H1 (cell line): ENCODE measurements around the gene TRPM1. TPM values are rescaled to one million over a fixed set of nuclear protein-coding genes. Genes with fewer than 3 reads are reported as not detected.

Experiments
- CTCF ChIA-PET: fragments of 300-600 bp; sonication (Branson Sonifier 250); formaldehyde crosslinking; loops from one replicate; lab custom pipeline; 2021; ENCODE audit not compliant: partially characterized antibody; lab: Charles Lee
- POLR2A ChIA-PET: fragments of 300-600 bp; sonication (Branson Sonifier 250); formaldehyde crosslinking; loops from one replicate; lab custom pipeline; 2021; ENCODE audit warnings: inconsistent platforms; ENCODE audit not compliant: partially characterized antibody; lab: Charles Lee
- DNase-seq, 2 experiments: peaks; one replicate each; pipeline versions ENCODE4 v3.0.0 to v3.0.0-alpha.2; 2010 to 2022; ENCODE audit warnings: low spot score in 2 of 2, low read depth in 1 of 2, mixed read lengths in 1 of 2
- FAIRE-seq: peaks from 2 replicates; lab custom pipeline; 2011; peaks lifted over from hg19 to GRCh38; lab: Jason Lieb, UNC
- H2AFZ ChIP-seq: 2 replicates; pipeline ENCODE4 v1.8.1; 2012; ENCODE audit warnings: low read length, inconsistent platforms
- H2AK5ac ChIP-seq: 2 replicates; pipeline ENCODE4 v1.6.1; 2013; ENCODE audit warnings: low read depth, low read length
- H2BK120ac ChIP-seq: replicated peaks from 2 replicates; pipeline ENCODE3; 2013; ENCODE audit warnings: low read depth, low read length, inconsistent platforms
- H2BK12ac ChIP-seq: 2 replicates; pipeline ENCODE4 v1.6.1; 2013; ENCODE audit warnings: low read depth, low read length
- H2BK15ac ChIP-seq: 2 replicates; pipeline ENCODE4 v1.6.1; 2013; ENCODE audit warnings: low read length
- H2BK20ac ChIP-seq: 2 replicates; pipeline ENCODE4 v1.6.1; 2013; ENCODE audit warnings: low read length
- H2BK5ac ChIP-seq: 2 replicates; pipeline ENCODE4 v1.6.1; 2013; ENCODE audit warnings: low read depth, low read length
- H3K14ac ChIP-seq: 2 replicates; pipeline ENCODE4 v1.6.1; 2013; ENCODE audit warnings: inconsistent platforms; ENCODE audit not compliant: insufficient read length
- H3K18ac ChIP-seq: 2 replicates; pipeline ENCODE4 v1.6.1; 2013; ENCODE audit warnings: low read length; ENCODE audit errors: extremely low read depth
- H3K23ac ChIP-seq: 2 replicates; pipeline ENCODE4 v1.6.1; 2013; ENCODE audit warnings: inconsistent platforms; ENCODE audit not compliant: insufficient read length
- H3K23me2 ChIP-seq: 2 replicates; pipeline ENCODE4 v1.6.1; 2013; ENCODE audit warnings: low read depth, low read length
- H3K27ac ChIP-seq: 2 replicates; pipeline ENCODE4 v1.6.1; 2011; ENCODE audit warnings: low read depth, low read length, inconsistent platforms
- H3K27me3 ChIP-seq, 4 experiments: replicated peaks in 1 of 4; 1 replicate in 1 of 4; 2 replicates in 3 of 4; pipeline versions ENCODE4 v1.6.1 to v1.8.1; 2011 to 2013; ENCODE audit warnings: low read length in 3 of 4, mild to moderate bottlenecking in 3 of 4, inconsistent platforms in 2 of 4, mixed read lengths in 2 of 4, moderate library complexity in 1 of 4; ENCODE audit not compliant: control insufficient read depth in 3 of 4, insufficient read depth in 3 of 4; ENCODE audit errors: extremely low read depth in 1 of 4
- H3K36me3 ChIP-seq, 4 experiments: 2 replicates each; pipeline versions ENCODE4 v1.6.1 to v1.8.1; 2011 to 2013; ENCODE audit warnings: mild to moderate bottlenecking in 4 of 4, low read length in 3 of 4, moderate library complexity in 2 of 4, control low read depth in 1 of 4, inconsistent platforms in 1 of 4; ENCODE audit not compliant: insufficient read depth in 4 of 4, control insufficient read depth in 2 of 4
- H3K4ac ChIP-seq: replicated peaks from 2 replicates; pipeline ENCODE3; 2013; ENCODE audit warnings: low read length, low read depth, mixed read lengths, inconsistent platforms; ENCODE audit not compliant: insufficient read length
- H3K4me1 ChIP-seq, 4 experiments: replicated peaks in 1 of 4; 1 replicate in 1 of 4; 2 replicates in 3 of 4; pipeline versions ENCODE4 v1.6.1 to v1.8.1; 2011 to 2013; ENCODE audit warnings: low read length in 3 of 4, inconsistent platforms in 2 of 4, mixed read lengths in 1 of 4; ENCODE audit not compliant: insufficient read depth in 4 of 4, control insufficient read depth in 3 of 4
- H3K4me2 ChIP-seq, 2 experiments: 2 replicates each; pipeline versions ENCODE4 v1.6.1 to v1.8.1; 2011 to 2013; ENCODE audit warnings: low read depth in 2 of 2, low read length in 2 of 2, control low read depth in 1 of 2, inconsistent platforms in 1 of 2, mild to moderate bottlenecking in 1 of 2; ENCODE audit not compliant: insufficient read depth in 1 of 2
- H3K4me3 ChIP-seq, 4 experiments: fragments of 200-600, 300-600 bp in 1 of 4; sonication (generic), shearing (Covaris generic), sonication (Bioruptor Twin) in 1 of 4; 2 replicates each; pipeline versions ENCODE4 v1.5.1 to v1.8.1; 2011 to 2016; ENCODE audit warnings: low read length in 4 of 4, low read depth in 3 of 4, control low read depth in 2 of 4, inconsistent platforms in 2 of 4, mild to moderate bottlenecking in 2 of 4, mixed read lengths in 1 of 4, moderate library complexity in 1 of 4; ENCODE audit not compliant: insufficient read depth in 2 of 4; ENCODE audit errors: extremely low read depth in 1 of 4
- H3K56ac ChIP-seq: replicated peaks from 2 replicates; pipeline ENCODE3; 2013; ENCODE audit warnings: low read depth, mild to moderate bottlenecking, mixed read lengths, low read length, inconsistent platforms; ENCODE audit not compliant: insufficient read length
- H3K79me1 ChIP-seq: 2 replicates; pipeline ENCODE4 v1.6.1; 2013; ENCODE audit warnings: low read depth, low read length, control low read depth
- H3K79me2 ChIP-seq, 2 experiments: 2 replicates each; pipeline versions ENCODE4 v1.6.1 to v1.8.1; 2012 to 2013; ENCODE audit warnings: low read length in 2 of 2, mild to moderate bottlenecking in 2 of 2, inconsistent platforms in 1 of 2; ENCODE audit not compliant: insufficient read depth in 2 of 2, control insufficient read depth in 1 of 2
- H3K9ac ChIP-seq, 4 experiments: replicated peaks in 1 of 4; 1 replicate in 1 of 4; 2 replicates in 3 of 4; pipeline versions ENCODE4 v1.6.1 to v1.8.1; 2011 to 2013; ENCODE audit warnings: low read depth in 3 of 4, low read length in 3 of 4, control low read depth in 2 of 4, mild to moderate bottlenecking in 2 of 4, moderate library complexity in 2 of 4, inconsistent platforms in 1 of 4; ENCODE audit errors: extremely low read depth in 1 of 4
- H3K9me3 ChIP-seq, 2 experiments: 2 replicates each; pipeline versions ENCODE4 v1.6.1 to v1.8.1; 2012 to 2013; ENCODE audit warnings: mild to moderate bottlenecking in 2 of 2, moderate library complexity in 2 of 2, control low read depth in 1 of 2, inconsistent platforms in 1 of 2, low read depth in 1 of 2, low read length in 1 of 2, mixed read lengths in 1 of 2; ENCODE audit not compliant: insufficient read depth in 2 of 2
- H4K20me1 ChIP-seq, 2 experiments: replicated peaks in 1 of 2; 2 replicates each; pipeline versions ENCODE3 to v1.8.1; 2011 to 2013; ENCODE audit warnings: inconsistent platforms in 2 of 2, low read length in 2 of 2, mild to moderate bottlenecking in 1 of 2; ENCODE audit not compliant: insufficient read depth in 2 of 2, control insufficient read depth in 1 of 2
- H4K5ac ChIP-seq: 2 replicates; pipeline ENCODE4 v1.6.1; 2013; ENCODE audit warnings: low read length, low read depth, mixed read lengths, inconsistent platforms; ENCODE audit not compliant: insufficient read length
- H4K8ac ChIP-seq: 2 replicates; pipeline ENCODE4 v1.8.0; 2013; ENCODE audit warnings: mild to moderate bottlenecking, moderate library complexity, low read length, inconsistent platforms; ENCODE audit not compliant: insufficient read depth; ENCODE audit errors: extremely low read depth
- H4K91ac ChIP-seq: replicated peaks from 2 replicates; pipeline ENCODE3; 2013; ENCODE audit warnings: low read length, mixed read lengths, inconsistent platforms; ENCODE audit not compliant: insufficient read length
- BACH1 ChIP-seq: IDR thresholded peaks from 2 replicates; pipeline ENCODE4 v1.6.1; 2012; ENCODE audit warnings: low read length, improper control_type of control experiment
- CBX8 ChIP-seq: fragments of 300-800, 300-1000 bp; sonication (generic); IDR thresholded peaks from 2 replicates; pipeline ENCODE4 v1.7.1; 2016; ENCODE audit warnings: low read depth, low read length, borderline replicate concordance
- CEBPB ChIP-seq: IDR thresholded peaks from 2 replicates; pipeline ENCODE4 v1.6.1; 2012; ENCODE audit warnings: low read depth, low read length
- EGR1 ChIP-seq: IDR thresholded peaks from 2 replicates; pipeline ENCODE4 v1.6.1; 2011; ENCODE audit warnings: low read depth, low read length, borderline replicate concordance
- EP300 ChIP-seq, 2 experiments: IDR thresholded peaks; 1 replicate in 1 of 2; 2 replicates in 1 of 2; pipeline ENCODE4 v1.6.1; 2011 to 2012; ENCODE audit warnings: low read depth in 2 of 2, low read length in 2 of 2, mild to moderate bottlenecking in 2 of 2, borderline replicate concordance in 1 of 2, inconsistent platforms in 1 of 2, moderate library complexity in 1 of 2
- JUND ChIP-seq: IDR thresholded peaks from 2 replicates; pipeline ENCODE4 v1.6.1; 2011; ENCODE audit warnings: mild to moderate bottlenecking, improper control_type of control experiment, low read length
- RAD21 ChIP-seq, 2 experiments: IDR thresholded peaks in 1 of 2; conservative IDR thresholded peaks in 1 of 2; 2 replicates each; pipeline ENCODE4 v1.6.1; 2011; ENCODE audit warnings: low read depth in 2 of 2, low read length in 2 of 2, improper control_type of control experiment in 1 of 2, inconsistent platforms in 1 of 2, mild to moderate bottlenecking in 1 of 2, moderate library complexity in 1 of 2
- SIX5 ChIP-seq: IDR thresholded peaks from 2 replicates; pipeline ENCODE4 v1.6.1; 2011; ENCODE audit warnings: mild to moderate bottlenecking, low read depth, low read length
- SP4 ChIP-seq: IDR thresholded peaks from 2 replicates; pipeline ENCODE4 v1.6.1; 2012; ENCODE audit warnings: low read length, inconsistent platforms
- TAF7 ChIP-seq: optimal IDR thresholded peaks from 2 replicates; pipeline ENCODE3; 2011; ENCODE audit warnings: low read depth, mild to moderate bottlenecking, inconsistent platforms, low read length, moderate library complexity, borderline replicate concordance
- ZNF274 ChIP-seq: IDR thresholded peaks from 2 replicates; pipeline ENCODE4 v1.7.0; 2012; ENCODE audit warnings: low read length, borderline replicate concordance; ENCODE audit errors: extremely low read depth
- WGBS, 2 experiments: shearing (Covaris generic) in 1 of 2; methylation state at CpG; one replicate each; pipeline versions ENCODE4 v1.1.6 to v1.1.7; 2013 to 2015; ENCODE audit warnings: low lambda C conversion rate in 2 of 2, mixed read lengths in 2 of 2, inconsistent platforms in 1 of 2, low coverage in 1 of 2, missing lambda C conversion rate in 1 of 2; ENCODE audit not compliant: insufficient replicate concordance in 2 of 2, insufficient coverage in 1 of 2, insufficient read length in 1 of 2; ENCODE audit errors: extremely low coverage in 1 of 2, missing lambda C conversion rate in 1 of 2; 5-methylcytosine and 5-hydroxymethylcytosine counted together
- polyA plus RNA-seq, 7 experiments: library from polyadenylated mRNA; depleted of rRNA in 3 of 7; stranded (reverse) in 5 of 7; unstranded in 2 of 7; fragments of >200 nt in 5 of 7; fragments of 200-250 nt in 2 of 7; gene quantifications; 1 replicate in 5 of 7; 2 replicates in 1 of 7; 4 replicates in 1 of 7; pipeline versions ENCODE4 v1.2.1 to v1.2.3, GENCODE V29; 2011 to 2013; ENCODE audit warnings: missing spikeins in 2 of 7, mixed read lengths in 2 of 7
- total RNA-seq: library from RNA; stranded (reverse); fragmentation: NEBNext Ultra II Directional; extraction: Animal tissue kit (Norgen Biotek cat#: 25700); gene quantifications from 2 replicates; pipeline ENCODE4 v1.2.1, GENCODE V29; 2021
- TF ChIP-seq, protein P1 (sequence below): IDR thresholded peaks from 2 replicates; pipeline ENCODE4 v1.6.1; 2011; ENCODE audit warnings: low read length, improper control_type of control experiment

TRPM1 gene
- total and polyA plus RNA-seq, 2 of the 8 experiments (the other 6 are each of a cell fraction or from before 2014, with no cell fraction given) = 0.05 TPM; not detected in 1

DNA sequence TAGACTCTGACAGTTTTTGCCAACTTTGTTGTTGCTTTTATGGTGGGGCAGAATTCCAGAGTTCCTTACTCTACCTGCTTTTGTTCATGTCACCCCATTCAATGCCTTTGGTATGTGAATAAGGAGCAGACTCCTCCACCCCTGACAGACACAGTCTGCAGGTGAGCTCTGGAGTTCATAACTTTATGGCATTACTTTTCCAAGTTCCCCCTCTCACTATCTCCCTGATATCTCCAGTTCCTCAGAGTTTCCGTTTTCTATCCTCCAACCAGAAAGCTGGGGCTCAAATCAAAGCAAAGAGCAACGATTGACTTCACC is 87.0 kb downstream of the TRPM1 start:
- Histone ChIP-seq H2BK12ac (peak overlapping the region; percentile 55; the same call in 1 of the 2 replicates), H3K27me3 (no peaks in the 10 kb centered on the region), H3K23ac (no peak overlapping the region), H3K9me3 (peaks cover 7 to 8% of the 10 kb centered on the region in 2 experiments; a peak in 2 of 4 replicates), H2BK15ac (0 out of 2 replicates have a peak overlapping the region, but pooled peaks have one; percentile 72), H4K91ac (no peak overlapping the region), H4K20me1 (no peaks in the 10 kb centered on the region), H2BK5ac (no peak overlapping the region), H3K36me3 (no peaks in the 10 kb centered on the region), H3K18ac (no peak overlapping the region), H4K5ac (no peak overlapping the region), H3K4ac (no peak overlapping the region), H3K79me1 (no peaks in the 10 kb centered on the region), H2AFZ (peak overlapping the region; percentile 42), H2BK120ac (no peak overlapping the region), H3K56ac (no peak overlapping the region), H4K8ac (no peak overlapping the region), H3K4me2 (no peak overlapping the region), H3K4me3 (no peak overlapping the region), H3K27ac (no peak overlapping the region), H3K4me1 (peaks cover 0 to 9% (median 1%) of the 10 kb centered on the region in 4 experiments; a peak in 2 of 7 replicates), H3K9ac (no peak overlapping the region), H3K14ac (no peak overlapping the region), H2AK5ac (no peak overlapping the region), H3K79me2 (no peaks in the 10 kb centered on the region), H3K23me2 (no peaks in the 10 kb centered on the region), H2BK20ac (peak overlapping the region; percentile 34; the same call in 1 of the 2 replicates)
- CTCF ChIA-PET = interaction anchor here (0.8 to 3.1 kb wide), 8 partner anchors 9 to 185 kb away, joined by 3 to 9 read pairs (median 4); no protein-coding TSS in a partner anchor
- 67% methylated on average over 2 of the region's 2 CpGs; no CpG with 5 or more reads in 1 of the 2 experiments for WGBS, 2 experiments
- POLR2A ChIA-PET = interaction anchor here (1.5 to 1.8 kb wide), 3 partner anchors 9 to 23 kb away, joined by 5 to 8 read pairs (median 7); partner anchors contain the start of gene MTMR10
- FAIRE-seq (no peak), DNase-seq (no peak)
- no peak for TF ChIP-seq SP4
- no peak for TF ChIP-seq JUND
- TF ChIP-seq CEBPB = no peak
- TF ChIP-seq BACH1 = no peak
- TF ChIP-seq SIX5 = no peak
- TF ChIP-seq EGR1 = no peak
- TF ChIP-seq TAF7 = no peak
- no peak for TF ChIP-seq EP300 (IDR thresholded peaks at IDR 0.05; ENCODE audit: borderline replicate concordance in 1 of 2, low read depth in 2 of 2, low read length in 2 of 2)
- no peak for TF ChIP-seq CBX8
- TF ChIP-seq RAD21 (IDR thresholded peaks at IDR 0.05 in 1 of 2, conservative IDR thresholded peaks at IDR 0.05 in 1 of 2; ENCODE audit: low read depth in 2 of 2, low read length in 2 of 2) = no peak
- TF ChIP-seq, protein P1, sequence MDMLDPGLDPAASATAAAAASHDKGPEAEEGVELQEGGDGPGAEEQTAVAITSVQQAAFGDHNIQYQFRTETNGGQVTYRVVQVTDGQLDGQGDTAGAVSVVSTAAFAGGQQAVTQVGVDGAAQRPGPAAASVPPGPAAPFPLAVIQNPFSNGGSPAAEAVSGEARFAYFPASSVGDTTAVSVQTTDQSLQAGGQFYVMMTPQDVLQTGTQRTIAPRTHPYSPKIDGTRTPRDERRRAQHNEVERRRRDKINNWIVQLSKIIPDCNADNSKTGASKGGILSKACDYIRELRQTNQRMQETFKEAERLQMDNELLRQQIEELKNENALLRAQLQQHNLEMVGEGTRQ = no peak
- TF ChIP-seq ZNF274 = no peak
